Tibial artery (tissue), 4 donors: ENCODE results near the gene GPD1.

Experiments
- DNase-seq, 2 donors: peaks; one replicate each; pipeline ENCODE4 v3.0.0-alpha.2; 2019
- H3K27ac ChIP-seq, 2 donors: fragments of 200-600 bp; sonication (generic) in 1 of 2; 1 replicate in 1 of 2; 2 replicates in 1 of 2; pipeline ENCODE4 v1.5.1; 2018 to 2019; ENCODE audit warnings: mild to moderate bottlenecking in 1 of 2
- H3K27me3 ChIP-seq, 2 donors: fragments of 200-600 bp; sonication (generic) in 1 of 2; one replicate each; pipeline versions ENCODE4 v1.5.1 to v1.6.0; 2016 to 2019
- H3K36me3 ChIP-seq, 3 donors: fragments of 200-600 bp; sonication (generic) in 2 of 3; one replicate each; pipeline ENCODE4 v1.5.1; 2016 to 2019; ENCODE audit warnings: mild to moderate bottlenecking in 2 of 3
- H3K4me1 ChIP-seq, 4 donors: fragments of 200-600 bp; sonication (generic) in 2 of 4; 1 replicate in 3 of 4; 2 replicates in 1 of 4; pipeline ENCODE4 v1.5.1; 2016 to 2019
- H3K4me3 ChIP-seq, 2 donors: fragments of 200-600 bp; sonication (generic) in 1 of 2; 1 replicate in 1 of 2; 2 replicates in 1 of 2; pipeline ENCODE4 v1.5.1; 2018 to 2019; ENCODE audit warnings: mild to moderate bottlenecking in 2 of 2
- H3K9me3 ChIP-seq, 3 donors: fragments of 200-600 bp; sonication (generic) in 1 of 3; one replicate each; pipeline ENCODE4 v1.5.1; 2016 to 2019
- CTCF ChIP-seq, 2 experiments: fragments of 200-600 bp in 1 of 2; fragments of 450-650 bp in 1 of 2; IDR thresholded peaks; one replicate each; pipeline ENCODE4 v1.5.1; 2017 to 2019; ENCODE audit warnings: antibody characterized with exemption in 2 of 2, mild to moderate bottlenecking in 1 of 2, moderate library complexity in 1 of 2
- intact Hi-C: fragments of 100-400 bp; cut with DNase I; formaldehyde crosslinking; loops from one replicate; pipeline ENCODE4 v1.15.0; 2023; ENCODE audit warnings: low total_unique reads

Gene GPD1

GRCh38 chr12:50089730-50090129, 14.1 kb upstream of the GPD1 start:
- no peak for TF ChIP-seq CTCF (IDR thresholded peaks at IDR 0.05)
- no peaks in the 10 kb centered on the region for H3K9me3 ChIP-seq
- H3K27ac ChIP-seq, result no peak overlapping the region
- peaks cover 0 to 14% (median 10%) of the 10 kb centered on the region in 4 donors for H3K4me1 ChIP-seq
- no peak overlapping the region for H3K4me3 ChIP-seq
- intact Hi-C loops, result no loop called here
- H3K36me3 ChIP-seq, result peaks cover 65 to 82% (median 79%) of the 10 kb centered on the region in 3 donors
- H3K27me3 ChIP-seq, result no peaks in the 10 kb centered on the region
- DNase-seq, result no peak

- H3K27me3 ChIP-seq, result no peaks in the 10 kb centered on the region
- no peak for DNase-seq
- TF ChIP-seq CTCF (IDR thresholded peaks at IDR 0.05), result no peak
- H3K36me3 ChIP-seq, result peaks cover 72 to 89% (median 86%) of the 10 kb centered on the region in 3 donors
- H3K4me3 ChIP-seq, result no peak overlapping the region
- H3K9me3 ChIP-seq, result no peaks in the 10 kb centered on the region
- H3K27ac ChIP-seq, result no peak overlapping the region
- peaks cover 0 to 14% (median 10%) of the 10 kb centered on the region in 4 donors for H3K4me1 ChIP-seq
- intact Hi-C loops, result no loop called here
Observed at GRCh38 chr12:50090391-50090790, 13.4 kb upstream of the GPD1 start.

- no peak for DNase-seq
- no peaks in the 10 kb centered on the region for H3K4me1 ChIP-seq
- intact Hi-C loops, result no loop called here
- peaks cover 65 to 90% (median 78%) of the 10 kb centered on the region in 3 donors for H3K36me3 ChIP-seq
- H3K4me3 ChIP-seq, result no peak overlapping the region
- no peak for TF ChIP-seq CTCF (IDR thresholded peaks at IDR 0.05)
- no peaks in the 10 kb centered on the region for H3K9me3 ChIP-seq
- no peaks in the 10 kb centered on the region for H3K27me3 ChIP-seq
- no peak overlapping the region for H3K27ac ChIP-seq
Observed at GRCh38 chr12:50097952-50098351, 5.9 kb upstream of the GPD1 start.

GRCh38 chr12:50099302-50100008, 4.4 kb upstream of the GPD1 start:
- H3K4me3 ChIP-seq, result no peak overlapping the region
- peaks cover 50 to 75% (median 63%) of the 10 kb centered on the region in 3 donors for H3K36me3 ChIP-seq
- H3K4me1 ChIP-seq, result peaks cover 0 to 13% (median 11%) of the 10 kb centered on the region in 4 donors
- no peak for TF ChIP-seq CTCF (IDR thresholded peaks at IDR 0.05)
- no peaks in the 10 kb centered on the region for H3K27me3 ChIP-seq
- no peaks in the 10 kb centered on the region for H3K9me3 ChIP-seq
- no peak overlapping the region for H3K27ac ChIP-seq
- intact Hi-C loops, result no loop called here
- no peak for DNase-seq

GRCh38 chr12:50100561-50100960, 3.2 kb upstream of the GPD1 start:
- intact Hi-C loops, result no loop called here
- Histone ChIP-seq H3K27ac (no peak overlapping the region), H3K4me1 (peaks cover 0 to 18% (median 13%) of the 10 kb centered on the region in 4 donors), H3K9me3 (no peaks in the 10 kb centered on the region), H3K4me3 (no peak overlapping the region), H3K36me3 (peaks cover 39 to 64% (median 52%) of the 10 kb centered on the region in 3 donors), H3K27me3 (no peaks in the 10 kb centered on the region)
- TF ChIP-seq CTCF (IDR thresholded peaks at IDR 0.05), result no peak
- no peak for DNase-seq
